Loucy (cell line): ENCODE data around the gene CCDC167.

ENCODE experiments used
- H2AFZ ChIP-seq: fragments of 200-600 bp; sonication (generic); 2 replicates; pipeline ENCODE4 v1.6.0; 2016; ENCODE audit warnings: antibody characterized with exemption, mild to moderate bottlenecking, low read length, moderate library complexity
- H3F3A ChIP-seq: fragments of 200-600 bp; 2 replicates; pipeline ENCODE4 v1.6.0; 2016; ENCODE audit warnings: antibody characterized with exemption, low read depth, mild to moderate bottlenecking
- H3K27me3 ChIP-seq: fragments of 200-600 bp; sonication (generic); 2 replicates; pipeline ENCODE4 v1.6.1; 2014; ENCODE audit warnings: low read length, mild to moderate bottlenecking; ENCODE audit not compliant: insufficient read depth, poor library complexity, severe bottlenecking
- H3K36me3 ChIP-seq: fragments of 200-600 bp; sonication (generic); 2 replicates; pipeline ENCODE4 v1.6.1; 2016; ENCODE audit warnings: low read length; ENCODE audit not compliant: insufficient read depth
- H3K4me1 ChIP-seq: fragments of 200-600 bp; sonication (generic); 2 replicates; pipeline ENCODE4 v1.5.1; 2014; ENCODE audit warnings: low read length, mild to moderate bottlenecking; ENCODE audit not compliant: insufficient read depth, poor library complexity, severe bottlenecking
- H3K4me2 ChIP-seq: fragments of 200-600 bp; sonication (generic); 2 replicates; pipeline ENCODE4 v1.6.0; 2014; ENCODE audit warnings: antibody characterized with exemption, low read length, low read depth, mild to moderate bottlenecking; ENCODE audit not compliant: poor library complexity, severe bottlenecking
- H3K4me3 ChIP-seq: fragments of 200-600 bp; sonication (generic); 2 replicates; pipeline ENCODE4 v1.5.1; 2014; ENCODE audit warnings: low read length, mild to moderate bottlenecking, mixed read lengths; ENCODE audit not compliant: poor library complexity, severe bottlenecking
- H3K79me2 ChIP-seq: fragments of 200-600 bp; sonication (generic); 2 replicates; pipeline ENCODE4 v1.6.1; 2014; ENCODE audit warnings: low read length; ENCODE audit not compliant: insufficient read depth
- H3K9ac ChIP-seq: fragments of 200-600 bp; sonication (generic); 2 replicates; pipeline ENCODE4 v1.6.0; 2014; ENCODE audit warnings: mild to moderate bottlenecking, low read depth, low read length, moderate library complexity; ENCODE audit not compliant: poor library complexity, severe bottlenecking
- H3K9me2 ChIP-seq: fragments of 200-600 bp; sonication (generic); replicated peaks from 2 replicates; pipeline ENCODE4 v1.6.1; 2016; ENCODE audit warnings: low read depth, low read length, mixed read lengths
- H3K9me3 ChIP-seq: fragments of 200-600 bp; sonication (generic); 2 replicates; pipeline ENCODE4 v1.6.1; 2014; ENCODE audit warnings: mild to moderate bottlenecking, antibody characterized with exemption, low read length, low read depth; ENCODE audit not compliant: insufficient read depth
- H4K20me1 ChIP-seq: fragments of 200-600 bp; sonication (generic); 2 replicates; pipeline ENCODE4 v1.6.0; 2014; ENCODE audit warnings: antibody characterized with exemption, low read length, mild to moderate bottlenecking; ENCODE audit not compliant: insufficient read depth, poor library complexity, severe bottlenecking
- CTCF ChIP-seq: fragments of 200-600 bp; sonication (generic); conservative IDR thresholded peaks from 2 replicates; pipeline ENCODE4 v1.5.1; 2014; ENCODE audit warnings: mild to moderate bottlenecking, antibody characterized with exemption, low read length
- EZH2phosphoT487 ChIP-seq: fragments of 200-600 bp; IDR thresholded peaks from 2 replicates; pipeline ENCODE4 v1.6.1; 2018; ENCODE audit warnings: antibody characterized with exemption, mild to moderate bottlenecking, moderate library complexity, borderline replicate concordance

CCDC167 gene

GRCh38 chr6:37517411-37517812, 17.7 kb upstream of the CCDC167 start:
- Histone ChIP-seq H3K36me3 (no peaks in the 10 kb centered on the region), H3K27me3 (no peaks in the 10 kb centered on the region), H3K79me2 (peaks cover 6% of the 10 kb centered on the region; the same call in 1 of the 2 replicates), H3K9ac (peak overlapping the region; percentile 86), H3K9me2 (no peaks in the 10 kb centered on the region), H3K4me2 (peak overlapping the region; percentile 76), H3K4me1 (peaks cover 69% of the 10 kb centered on the region), H4K20me1 (no peaks in the 10 kb centered on the region), H3F3A (peaks cover 11% of the 10 kb centered on the region; the same call in 1 of the 2 replicates), H3K9me3 (no peaks in the 10 kb centered on the region), H2AFZ (no peak overlapping the region), H3K4me3 (peak overlapping the region; percentile 72)
- no peak for TF ChIP-seq CTCF
- TF ChIP-seq EZH2phosphoT487 = no peak

GRCh38 chr6:37516920-37517405, 17.3 kb upstream of the CCDC167 start:
- Histone ChIP-seq H3K9me2 (no peaks in the 10 kb centered on the region), H3K9ac (peak overlapping the region; percentile 86), H3K27me3 (no peaks in the 10 kb centered on the region), H3K4me1 (peaks cover 69% of the 10 kb centered on the region), H3K4me2 (peak overlapping the region; percentile 76), H2AFZ (peak overlapping the region; percentile 26; the same call in 1 of the 2 replicates), H3K4me3 (peak overlapping the region; percentile 72), H3F3A (peaks cover 11% of the 10 kb centered on the region; the same call in 1 of the 2 replicates), H3K79me2 (peaks cover 6% of the 10 kb centered on the region; the same call in 1 of the 2 replicates), H3K36me3 (no peaks in the 10 kb centered on the region), H3K9me3 (no peaks in the 10 kb centered on the region), H4K20me1 (no peaks in the 10 kb centered on the region)
- TF ChIP-seq CTCF (no peak), EZH2phosphoT487 (no peak)

GRCh38 chr6:37516076-37516919, 16.6 kb upstream of the CCDC167 start:
- Histone ChIP-seq H3K4me2 (peak overlapping the region; percentile 76), H2AFZ (peak overlapping the region; percentile 26; the same call in 1 of the 2 replicates), H3K9me3 (no peaks in the 10 kb centered on the region), H3K4me1 (peaks cover 66% of the 10 kb centered on the region), H3K9ac (peak overlapping the region; percentile 86), H3K4me3 (peak overlapping the region; percentile 72), H3K79me2 (peaks cover 6% of the 10 kb centered on the region; the same call in 1 of the 2 replicates), H3K27me3 (no peaks in the 10 kb centered on the region), H3F3A (peaks cover 11% of the 10 kb centered on the region; the same call in 1 of the 2 replicates), H3K9me2 (no peaks in the 10 kb centered on the region), H4K20me1 (no peaks in the 10 kb centered on the region), H3K36me3 (no peaks in the 10 kb centered on the region)
- TF ChIP-seq EZH2phosphoT487 (no peak), CTCF (peak; percentile 20; the same call in 1 of the 2 replicates)
